CD4-positive, alpha-beta T cell treated with Interleukin-10 for 1 hour (primary cell): ENCODE results near the gene CUTC.
"Not testable (repeated sequence)": the region's sequence is repeated elsewhere in the genome, so short reads cannot be mapped to it uniquely, and the experiment has no call there.

Experiments
- DNase-seq: peaks from one replicate; pipeline ENCODE4 v3.0.0-alpha.2; 2020

The CUTC gene

GRCh38 chr10:99732033-99732842, at the start of gene CUTC, which contains the start of gene COX15:
TSS of gene CUTC (plus strand) at chr10:99732234. CDS start at chr10:99732349, 115 bp downstream.
TSS of gene COX15 (minus strand) at chr10:99732127. CDS start at chr10:99732049, 78 bp downstream.
- peak; percentile 96 for DNase-seq

- DNase-seq: no peak
These were observed 49.3 kb upstream of the CUTC start for GRCh38 chr10:99682752-99683151.

GRCh38 chr10:99685597-99685967, 46.5 kb upstream of the CUTC start:
- DNase-seq: no peak

- no peak for DNase-seq
These were observed 42.6 kb upstream of the CUTC start for GRCh38 chr10:99689461-99689860.

- no peak for DNase-seq
These were observed 38.0 kb upstream of the CUTC start for GRCh38 chr10:99693933-99694583.

- no peak for DNase-seq
These were observed 36.3 kb upstream of the CUTC start for GRCh38 chr10:99695761-99696160.

- DNase-seq: no peak
These were observed 33.4 kb upstream of the CUTC start for GRCh38 chr10:99698504-99699080.

- DNase-seq: no peak
These were observed 31.4 kb upstream of the CUTC start for GRCh38 chr10:99700649-99701048.

- DNase-seq: no peak
These were observed 23.5 kb upstream of the CUTC start for GRCh38 chr10:99708428-99709012.

- no peak for DNase-seq
These were observed 22.4 kb upstream of the CUTC start for GRCh38 chr10:99709480-99710229.

- DNase-seq: peak; percentile 42
These were observed 20.8 kb upstream of the CUTC start for GRCh38 chr10:99711129-99711719.

GRCh38 chr10:99714446-99714845, 17.6 kb upstream of the CUTC start:
- no peak for DNase-seq

GRCh38 chr10:99720387-99720786, 11.6 kb upstream of the CUTC start:
- no peak for DNase-seq

GRCh38 chr10:99730026-99730425, 2.0 kb upstream of the CUTC start:
- no peak for DNase-seq

- no peak for DNase-seq
These were observed 565 bp upstream of the CUTC start for GRCh38 chr10:99731306-99732032.

- DNase-seq: no peak
These were observed 1.3 kb downstream of the CUTC start for GRCh38 chr10:99733366-99733765.

- not testable (repeated sequence) for DNase-seq
These were observed 2.1 kb downstream of the CUTC start for GRCh38 chr10:99734111-99734510.

- no peak for DNase-seq
These were observed 8.2 kb downstream of the CUTC start for GRCh38 chr10:99740260-99740659.

- no peak for DNase-seq
These were observed 9.0 kb downstream of the CUTC start for GRCh38 chr10:99740933-99741559.

GRCh38 chr10:99742254-99742653, 10.2 kb downstream of the CUTC start:
- DNase-seq: no peak

- DNase-seq: no peak
These were observed 10.7 kb downstream of the CUTC start for GRCh38 chr10:99742701-99743100.
